GM23338 (cell line): ENCODE data around the gene PRXL2C. TPM values are rescaled to one million over a fixed set of nuclear protein-coding genes. Genes with fewer than 3 reads are reported as not detected.
A peak's percentile ranks its signal among the peaks of the same experiment; 100 is the strongest.

Experiments
- ATAC-seq: fragments of 200-7000 bp; cut with Tn5 transposase; 3 replicates; pipeline ENCODE4 v1.9.1; 2020
- DNase-seq: peaks from one replicate; pipeline ENCODE4 v3.0.0-alpha.2; 2015; ENCODE audit warnings: low spot score
- H2AFZ ChIP-seq: fragments of 200-600 bp; sonication (generic); 2 replicates; pipeline ENCODE4 v1.8.0; 2016; ENCODE audit warnings: antibody characterized with exemption, mild to moderate bottlenecking, moderate library complexity
- H3F3A ChIP-seq: fragments of 200-600 bp; sonication (generic); replicated peaks from 2 replicates; pipeline ENCODE4 v1.8.0; 2017; ENCODE audit warnings: antibody characterized with exemption, mixed run types, low read depth
- H3K27ac ChIP-seq: fragments of 200-600 bp; sonication (generic); 2 replicates; pipeline ENCODE4 v1.6.1; 2016; ENCODE audit warnings: low read depth
- H3K27me3 ChIP-seq: fragments of 200-600 bp; sonication (generic); 2 replicates; pipeline ENCODE4 v1.8.0; 2016; ENCODE audit warnings: mild to moderate bottlenecking, mixed run types, moderate library complexity; ENCODE audit not compliant: insufficient read depth
- H3K36me3 ChIP-seq: fragments of 200-600 bp; sonication (generic); 2 replicates; pipeline ENCODE4 v1.8.0; 2016; ENCODE audit warnings: mild to moderate bottlenecking; ENCODE audit not compliant: insufficient read depth
- H3K4me1 ChIP-seq: fragments of 200-600 bp; sonication (generic); 2 replicates; pipeline ENCODE4 v1.8.0; 2016; ENCODE audit warnings: mild to moderate bottlenecking, moderate library complexity; ENCODE audit not compliant: insufficient read depth
- H3K4me2 ChIP-seq: fragments of 200-600 bp; sonication (generic); 2 replicates; pipeline ENCODE4 v1.7.1; 2017; ENCODE audit warnings: mixed run types
- H3K4me3 ChIP-seq: fragments of 200-600 bp; sonication (generic); 2 replicates; pipeline ENCODE4 v1.6.1; 2016; ENCODE audit warnings: mixed run types
- H3K79me2 ChIP-seq: fragments of 200-600 bp; sonication (generic); replicated peaks from 2 replicates; pipeline ENCODE4 v1.8.0; 2017; ENCODE audit warnings: mild to moderate bottlenecking; ENCODE audit not compliant: insufficient read depth
- H3K9me2 ChIP-seq: fragments of 200-600 bp; sonication (generic); 2 replicates; pipeline ENCODE4 v1.8.0; 2017; ENCODE audit not compliant: insufficient read depth
- H4K20me1 ChIP-seq: fragments of 200-600 bp; sonication (generic); replicated peaks from 2 replicates; pipeline ENCODE4 v1.8.0; 2017; ENCODE audit warnings: mild to moderate bottlenecking; ENCODE audit not compliant: insufficient read depth
- H3K27ac Mint-ChIP-seq: 2 replicates; pipeline ENCODE4 v1.8.0; 2020; ENCODE audit warnings: inconsistent platforms, mild to moderate bottlenecking, moderate library complexity, mixed read lengths
- H3K27me3 Mint-ChIP-seq: 3 replicates; pipeline ENCODE4 v1.8.0; 2022; ENCODE audit warnings: low read depth, mild to moderate bottlenecking, moderate library complexity, mixed read lengths, inconsistent platforms; ENCODE audit not compliant: insufficient read depth, poor library complexity
- H3K36me3 Mint-ChIP-seq: 3 replicates; pipeline ENCODE4 v1.8.0; 2021; ENCODE audit warnings: low read depth, mild to moderate bottlenecking, inconsistent platforms, moderate library complexity, mixed read lengths
- H3K4me1 Mint-ChIP-seq: 3 replicates; pipeline ENCODE4 v1.8.0; 2020; ENCODE audit warnings: mild to moderate bottlenecking, inconsistent platforms, mixed read lengths
- H3K4me3 Mint-ChIP-seq: 3 replicates; pipeline ENCODE4 v1.8.0; 2021; ENCODE audit warnings: moderate library complexity, mild to moderate bottlenecking, inconsistent platforms, mixed read lengths
- H3K9me3 Mint-ChIP-seq: 3 replicates; pipeline ENCODE4 v1.8.0; 2020; ENCODE audit warnings: moderate library complexity, mild to moderate bottlenecking, inconsistent platforms, mixed read lengths
- CTCF ChIP-seq, 2 experiments: fragments of 200-600 bp in 1 of 2; sonication (generic) in 1 of 2; conservative IDR thresholded peaks; 2 replicates each; pipeline versions ENCODE4 v1.5.1 to v1.6.1; 2016 to 2017; ENCODE audit warnings: antibody characterized with exemption in 2 of 2, low read depth in 2 of 2, mild to moderate bottlenecking in 2 of 2, moderate library complexity in 1 of 2
- EZH2 ChIP-seq: fragments of 200-600 bp; sonication (generic); IDR thresholded peaks from one replicate; pipeline ENCODE4 v1.8.0; 2017; ENCODE audit warnings: antibody characterized with exemption, mild to moderate bottlenecking, low read depth; ENCODE audit not compliant: unreplicated experiment
- ZNF331 ChIP-seq: fragments of 250-450 bp; sonication (Bioruptor Pico); IDR thresholded peaks from 2 replicates; pipeline ENCODE4 v1.5.0; 2020; ENCODE audit warnings: low read depth, mild to moderate bottlenecking, moderate library complexity
- ZNF462 ChIP-seq: fragments of 250-450 bp; sonication (Bioruptor Pico); IDR thresholded peaks from 2 replicates; pipeline ENCODE4 v1.5.0; 2020; ENCODE audit warnings: mild to moderate bottlenecking, moderate library complexity
- polyA plus RNA-seq: library from polyadenylated mRNA; unstranded; fragments of >200 nt; fragmentation: Nextera tagmentation; extraction: Ambion mirVana; gene quantifications from 2 replicates; pipeline ENCODE4 v1.2.1, GENCODE V29; 2016
- total RNA-seq: library from RNA; depleted of rRNA; stranded (reverse); fragments of >200 nt; shearing (Covaris generic); gene quantifications from 2 replicates; pipeline ENCODE4 v1.2.3, GENCODE V29; 2014

The PRXL2C gene
- total and polyA plus RNA-seq, 2 experiments from 2014 or later, result 5.2 to 7.9 TPM

- TF ChIP-seq ZNF462 (CRISPR knock-in tag) (no peak), EZH2 (no peak), ZNF331 (CRISPR knock-in tag) (no peak)
These were observed 13.9 kb upstream of the PRXL2C start (continued) for GRCh38 chr9:96668868-96669534.

- H3K9me2 ChIP-seq, result no peaks in the 10 kb centered on the region
- H3K79me2 ChIP-seq, result no peaks in the 10 kb centered on the region
- H3K4me3 ChIP-seq, result no peak overlapping the region
- no peaks in the 10 kb centered on the region; the same call in 2 of the 3 replicates for H3K36me3 Mint-ChIP-seq
- TF ChIP-seq EZH2, result no peak
- TF ChIP-seq CTCF (conservative IDR thresholded peaks at IDR 0.05; ENCODE audit: low read depth in 2 of 2), result peak in 1 of 2 experiments; percentile 33; a peak in 2 of 4 replicates
- H3K4me3 Mint-ChIP-seq, result no peak overlapping the region
- no peaks in the 10 kb centered on the region for H3K4me1 Mint-ChIP-seq
- no peak overlapping the region for H3K27ac Mint-ChIP-seq
- H4K20me1 ChIP-seq, result no peaks in the 10 kb centered on the region
- H3K4me2 ChIP-seq, result no peak overlapping the region
- H3F3A ChIP-seq, result no peaks in the 10 kb centered on the region
- H2AFZ ChIP-seq, result no peak overlapping the region
- H3K27ac ChIP-seq, result no peak overlapping the region
- H3K36me3 ChIP-seq, result no peaks in the 10 kb centered on the region
- ATAC-seq (no peak; the same call in 2 of the 3 replicates), DNase-seq (peak; percentile 18)
- H3K4me1 ChIP-seq, result no peaks in the 10 kb centered on the region
- peaks cover 9% of the 10 kb centered on the region for H3K27me3 Mint-ChIP-seq
- H3K27me3 ChIP-seq, result no peaks in the 10 kb centered on the region
- peaks cover 26% of the 10 kb centered on the region for H3K9me3 Mint-ChIP-seq
These were observed 12.2 kb upstream of the PRXL2C start for GRCh38 chr9:96667363-96667728.
